ENCODE data around the gene IFFO2. TPM values are rescaled to one million over a fixed set of nuclear protein-coding genes. Genes with fewer than 3 reads are reported as not detected.
A peak's percentile ranks its signal among the peaks of the same experiment; 100 is the strongest.

The IFFO2 gene
- total RNA-seq, 1 donor from 2014 or later, result 3.7 TPM

DNA sequence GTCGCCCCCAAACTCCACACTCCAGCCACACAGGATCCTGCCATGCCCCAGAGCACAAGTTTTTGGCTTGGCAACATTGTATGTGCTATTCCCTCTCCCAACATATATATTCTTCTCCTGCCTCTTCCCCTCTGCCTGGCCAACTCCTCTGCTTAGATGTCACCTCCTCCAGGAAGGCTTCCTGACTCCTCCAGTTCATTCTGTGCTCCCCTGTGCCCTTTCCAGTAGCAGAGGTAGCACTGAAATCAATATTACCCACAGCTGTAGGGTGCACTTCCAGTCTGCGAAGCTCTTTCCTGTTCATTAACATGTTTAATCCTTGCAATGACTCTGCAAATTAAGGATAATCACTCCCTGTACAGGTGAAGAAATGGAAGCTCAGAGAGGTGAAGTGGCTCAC is 75.3 kb downstream of the IFFO2 start:
- Histone ChIP-seq H3K36me3 (ENCODE audit: control insufficient read depth in 3 of 3, insufficient read depth in 3 of 3, low read length in 3 of 3) (peaks cover 17 to 42% (median 36%) of the 10 kb centered on the region in 3 donors), H3K9me3 (ENCODE audit: control insufficient read depth in 3 of 3, low read length in 3 of 3) (no peaks in the 10 kb centered on the region), H3K4me3 (ENCODE audit: low read length in 3 of 3) (no peak overlapping the region), H3K9ac (ENCODE audit: low read depth in 1 of 3, low read length in 3 of 3) (no peak overlapping the region), H3K27ac (ENCODE audit: low read depth, low read length) (no peak overlapping the region), H3K27me3 (ENCODE audit: control insufficient read depth in 3 of 3, insufficient read depth in 3 of 3, low read length in 3 of 3) (no peaks in the 10 kb centered on the region), H3K4me1 (ENCODE audit: control insufficient read depth in 3 of 3, insufficient read depth in 3 of 3, low read length in 3 of 3) (peaks cover 29 to 39% (median 37%) of the 10 kb centered on the region in 3 donors)

DNA sequence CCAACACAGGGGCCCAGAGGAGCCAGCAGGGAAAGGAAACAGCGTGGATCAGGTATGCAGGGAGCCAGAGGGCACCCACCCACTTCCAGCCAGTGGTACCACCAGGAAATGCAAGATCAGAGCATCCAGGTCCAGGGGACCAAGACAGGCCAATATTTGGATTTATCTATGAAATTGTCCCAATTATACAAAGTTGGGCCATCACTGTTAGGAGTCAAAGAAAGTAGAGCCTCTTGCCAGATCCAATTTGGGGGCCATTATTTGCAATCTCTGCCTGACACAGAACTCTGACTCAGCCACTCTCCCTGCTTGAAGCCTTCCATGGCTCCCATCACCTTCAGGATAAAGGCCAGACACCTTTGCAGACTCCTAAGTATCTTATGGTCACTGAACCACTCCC is 75.9 kb downstream of the IFFO2 start:
- Histone ChIP-seq H3K4me3 (ENCODE audit: low read length in 3 of 3) (no peak overlapping the region), H3K9ac (ENCODE audit: low read depth in 1 of 3, low read length in 3 of 3) (no peak overlapping the region), H3K9me3 (ENCODE audit: control insufficient read depth in 3 of 3, low read length in 3 of 3) (no peaks in the 10 kb centered on the region), H3K36me3 (ENCODE audit: control insufficient read depth in 3 of 3, insufficient read depth in 3 of 3, low read length in 3 of 3) (peaks cover 22 to 45% (median 41%) of the 10 kb centered on the region in 3 donors), H3K4me1 (ENCODE audit: control insufficient read depth in 3 of 3, insufficient read depth in 3 of 3, low read length in 3 of 3) (peaks cover 24 to 33% (median 31%) of the 10 kb centered on the region in 3 donors), H3K27ac (ENCODE audit: low read depth, low read length) (no peak overlapping the region), H3K27me3 (ENCODE audit: control insufficient read depth in 3 of 3, insufficient read depth in 3 of 3, low read length in 3 of 3) (no peaks in the 10 kb centered on the region)

DNA sequence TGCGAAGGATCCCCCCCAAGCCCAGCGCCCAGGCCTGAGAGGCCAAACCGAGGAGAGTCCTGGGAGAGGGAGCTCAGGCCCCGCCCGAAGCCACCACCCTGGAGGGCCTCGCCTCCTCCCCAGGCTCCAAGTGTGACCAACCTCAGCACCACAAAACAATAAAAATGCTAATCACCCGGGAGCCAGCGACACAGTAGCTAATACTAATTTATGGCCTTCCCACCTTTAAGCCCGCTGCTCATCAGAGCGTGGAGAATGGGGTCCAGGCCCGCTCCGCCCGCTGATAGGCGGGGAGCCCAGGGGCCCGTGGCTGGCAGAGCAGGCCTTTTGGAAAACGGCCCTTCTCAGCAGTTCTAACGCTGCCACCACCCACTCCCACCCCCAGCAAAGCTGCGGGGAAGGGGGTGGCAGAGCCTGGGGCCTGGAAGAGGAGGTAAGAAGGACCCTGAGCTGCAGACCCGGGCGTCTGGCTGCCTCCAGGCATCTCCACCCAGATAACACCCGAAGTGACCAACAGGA is 76.6 kb downstream of the IFFO2 start:
- Histone ChIP-seq H3K36me3 (ENCODE audit: control insufficient read depth in 3 of 3, insufficient read depth in 3 of 3, low read length in 3 of 3) (peaks cover 22 to 42% (median 41%) of the 10 kb centered on the region in 3 donors), H3K27me3 (ENCODE audit: control insufficient read depth in 3 of 3, insufficient read depth in 3 of 3, low read length in 3 of 3) (no peaks in the 10 kb centered on the region), H3K4me1 (ENCODE audit: control insufficient read depth in 3 of 3, insufficient read depth in 3 of 3, low read length in 3 of 3) (peaks cover 21 to 30% (median 25%) of the 10 kb centered on the region in 3 donors), H3K9me3 (ENCODE audit: control insufficient read depth in 3 of 3, low read length in 3 of 3) (no peaks in the 10 kb centered on the region), H3K4me3 (ENCODE audit: low read length in 3 of 3) (no peak overlapping the region), H3K9ac (ENCODE audit: low read depth in 1 of 3, low read length in 3 of 3) (no peak overlapping the region), H3K27ac (ENCODE audit: low read depth, low read length) (no peak overlapping the region)

DNA sequence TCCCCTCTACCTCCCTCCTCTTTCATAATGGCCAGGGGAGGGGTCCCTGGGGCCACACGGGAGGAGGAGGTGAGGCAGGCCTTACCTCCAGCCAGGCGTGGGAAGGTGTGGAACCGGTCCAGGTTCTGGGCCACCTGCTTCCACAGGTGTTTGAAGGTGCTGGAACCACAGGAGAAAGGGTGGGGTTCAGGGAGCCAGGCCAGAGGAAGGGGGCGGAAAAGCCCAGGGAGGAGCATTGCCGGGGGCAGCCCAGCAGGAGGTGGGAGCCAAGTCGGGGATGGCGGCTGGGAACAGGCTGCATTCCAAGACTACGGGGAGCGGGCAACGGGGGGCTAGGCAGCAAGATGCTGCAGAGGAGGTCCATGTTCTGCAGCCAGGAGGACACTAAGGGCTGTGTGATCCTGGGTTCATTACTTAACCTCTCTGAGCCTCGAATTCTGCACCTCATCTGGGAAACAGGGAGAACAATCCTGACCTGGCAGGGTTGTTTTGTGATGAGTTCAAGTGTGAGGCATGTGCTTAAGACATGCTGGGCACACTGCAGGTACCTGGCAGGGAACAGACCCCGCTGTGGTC is 77.2 kb downstream of the IFFO2 start:
- Histone ChIP-seq H3K36me3 (ENCODE audit: control insufficient read depth in 3 of 3, insufficient read depth in 3 of 3, low read length in 3 of 3) (peaks cover 22 to 45% (median 45%) of the 10 kb centered on the region in 3 donors), H3K27ac (ENCODE audit: low read depth, low read length) (no peak overlapping the region), H3K4me1 (ENCODE audit: control insufficient read depth in 3 of 3, insufficient read depth in 3 of 3, low read length in 3 of 3) (peaks cover 15 to 29% (median 19%) of the 10 kb centered on the region in 3 donors), H3K9ac (ENCODE audit: low read depth in 1 of 3, low read length in 3 of 3) (no peak overlapping the region), H3K9me3 (ENCODE audit: control insufficient read depth in 3 of 3, low read length in 3 of 3) (no peaks in the 10 kb centered on the region), H3K4me3 (ENCODE audit: low read length in 3 of 3) (no peak overlapping the region), H3K27me3 (ENCODE audit: control insufficient read depth in 3 of 3, insufficient read depth in 3 of 3, low read length in 3 of 3) (no peaks in the 10 kb centered on the region)

DNA sequence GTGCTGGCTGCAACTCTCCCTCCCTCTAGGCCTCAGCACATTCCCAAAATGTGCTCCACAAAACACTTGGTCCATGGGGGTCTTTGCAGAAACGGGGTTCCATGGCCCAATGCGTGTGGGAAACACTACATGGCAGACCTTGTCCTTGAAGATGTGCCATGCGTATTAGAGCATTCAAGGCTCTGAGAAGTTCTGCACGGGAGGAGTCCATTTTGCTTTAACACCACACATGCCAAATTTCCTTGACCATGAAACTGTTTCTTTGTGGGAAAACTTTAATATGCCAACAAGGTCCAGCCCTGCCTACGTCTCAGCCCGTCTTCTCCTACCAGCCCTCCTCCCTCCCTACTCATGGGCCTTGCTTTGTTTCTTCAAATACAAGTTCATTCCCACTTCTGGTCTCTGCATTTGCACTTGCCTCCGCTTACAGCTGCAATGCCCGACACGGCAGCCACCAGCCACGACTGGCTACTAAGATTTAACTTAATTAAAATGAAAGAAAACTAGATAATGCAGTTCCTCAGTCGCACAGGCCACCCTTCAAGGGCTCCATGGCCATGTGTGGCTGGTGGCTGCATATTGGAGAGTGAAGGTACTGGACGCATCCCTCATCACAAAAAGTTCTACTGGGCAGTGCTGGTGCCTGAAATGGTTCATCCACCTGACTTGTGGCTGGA is 77.8 kb downstream of the IFFO2 start:
- Histone ChIP-seq H3K9ac (ENCODE audit: low read depth in 1 of 3, low read length in 3 of 3) (no peak overlapping the region), H3K4me1 (ENCODE audit: control insufficient read depth in 3 of 3, insufficient read depth in 3 of 3, low read length in 3 of 3) (peaks cover 12 to 23% (median 14%) of the 10 kb centered on the region in 3 donors), H3K27ac (ENCODE audit: low read depth, low read length) (no peak overlapping the region), H3K27me3 (ENCODE audit: control insufficient read depth in 3 of 3, insufficient read depth in 3 of 3, low read length in 3 of 3) (no peaks in the 10 kb centered on the region), H3K36me3 (ENCODE audit: control insufficient read depth in 3 of 3, insufficient read depth in 3 of 3, low read length in 3 of 3) (peaks cover 25 to 49% (median 48%) of the 10 kb centered on the region in 3 donors), H3K9me3 (ENCODE audit: control insufficient read depth in 3 of 3, low read length in 3 of 3) (no peaks in the 10 kb centered on the region), H3K4me3 (ENCODE audit: low read length in 3 of 3) (no peak overlapping the region)

DNA sequence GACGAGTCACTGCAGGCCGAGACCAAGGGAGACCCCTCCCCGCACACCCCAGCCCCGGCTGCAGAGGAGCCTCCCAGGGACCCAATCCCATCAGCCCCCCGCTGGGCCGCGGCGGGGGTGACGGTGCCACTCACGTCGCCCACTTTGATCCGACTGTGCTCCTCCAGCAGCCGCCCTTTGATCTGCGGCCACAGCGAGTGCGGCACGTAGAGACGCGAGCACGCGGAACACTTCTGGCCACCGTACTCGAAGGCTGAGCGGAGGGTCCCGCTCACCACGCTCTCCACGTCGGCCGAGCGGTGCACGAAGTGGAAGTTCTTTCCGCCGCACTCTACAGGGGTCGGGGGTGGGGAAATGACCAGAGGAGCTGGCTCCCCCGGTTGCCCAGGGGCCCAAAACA is 79.2 kb downstream of the IFFO2 start:
- Histone ChIP-seq H3K4me1 (ENCODE audit: control insufficient read depth in 3 of 3, insufficient read depth in 3 of 3, low read length in 3 of 3) (peaks cover 3 to 12% (median 4%) of the 10 kb centered on the region in 3 donors), H3K27ac (ENCODE audit: low read depth, low read length) (no peak overlapping the region), H3K4me3 (ENCODE audit: low read length in 3 of 3) (no peak overlapping the region), H3K9me3 (ENCODE audit: control insufficient read depth in 3 of 3, low read length in 3 of 3) (no peaks in the 10 kb centered on the region), H3K27me3 (ENCODE audit: control insufficient read depth in 3 of 3, insufficient read depth in 3 of 3, low read length in 3 of 3) (no peaks in the 10 kb centered on the region), H3K9ac (ENCODE audit: low read depth in 1 of 3, low read length in 3 of 3) (no peak overlapping the region), H3K36me3 (ENCODE audit: control insufficient read depth in 3 of 3, insufficient read depth in 3 of 3, low read length in 3 of 3) (peaks cover 36 to 51% (median 46%) of the 10 kb centered on the region in 3 donors)

DNA sequence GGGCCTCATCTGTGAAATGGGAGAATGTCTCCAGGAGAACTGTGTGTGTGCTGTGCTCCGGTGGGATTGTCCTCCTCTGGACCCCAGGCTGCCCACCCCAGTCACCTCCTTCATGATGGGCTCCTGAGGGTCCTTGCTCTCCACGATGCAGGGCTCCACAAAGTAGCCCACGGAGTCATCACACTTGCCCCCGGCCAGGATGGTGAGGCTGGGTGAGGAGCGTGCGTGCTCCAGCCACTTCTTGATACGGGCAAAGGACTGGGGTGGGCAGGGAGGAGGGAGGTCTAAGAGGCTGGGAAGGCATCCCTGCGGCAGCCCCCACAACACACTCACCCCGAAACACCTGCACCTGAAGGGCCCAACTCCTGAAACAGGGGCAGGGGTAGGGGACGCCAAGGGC is 80.3 kb downstream of the IFFO2 start:
- Histone ChIP-seq H3K4me1 (ENCODE audit: control insufficient read depth in 3 of 3, insufficient read depth in 3 of 3, low read length in 3 of 3) (peaks cover 0 to 7% (median 3%) of the 10 kb centered on the region in 3 donors), H3K27ac (ENCODE audit: low read depth, low read length) (no peak overlapping the region), H3K27me3 (ENCODE audit: control insufficient read depth in 3 of 3, insufficient read depth in 3 of 3, low read length in 3 of 3) (no peaks in the 10 kb centered on the region), H3K9me3 (ENCODE audit: control insufficient read depth in 3 of 3, low read length in 3 of 3) (no peaks in the 10 kb centered on the region), H3K4me3 (ENCODE audit: low read length in 3 of 3) (no peak overlapping the region), H3K9ac (ENCODE audit: low read depth in 1 of 3, low read length in 3 of 3) (no peak overlapping the region), H3K36me3 (ENCODE audit: control insufficient read depth in 3 of 3, insufficient read depth in 3 of 3, low read length in 3 of 3) (peaks cover 32 to 53% (median 49%) of the 10 kb centered on the region in 3 donors)

DNA sequence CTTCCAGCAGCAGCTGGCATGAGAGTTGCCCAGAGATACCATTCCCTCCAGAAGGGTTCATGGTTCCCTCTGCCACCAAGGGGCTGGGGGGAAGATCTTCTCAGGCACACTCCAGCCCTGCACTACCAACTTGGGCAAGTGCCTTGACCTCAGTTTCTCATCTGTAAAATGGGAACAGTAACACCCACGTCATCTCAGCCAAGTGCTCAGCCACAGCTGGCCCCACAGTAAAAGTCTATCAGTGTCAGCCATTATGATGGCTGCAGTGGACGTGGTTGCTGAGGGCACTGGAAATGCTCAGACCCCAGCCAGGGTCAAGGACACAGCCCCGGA is 80.7 kb downstream of the IFFO2 start:
- Histone ChIP-seq H3K36me3 (ENCODE audit: control insufficient read depth in 3 of 3, insufficient read depth in 3 of 3, low read length in 3 of 3) (peaks cover 28 to 49% (median 45%) of the 10 kb centered on the region in 3 donors), H3K9ac (ENCODE audit: low read depth in 1 of 3, low read length in 3 of 3) (no peak overlapping the region), H3K4me3 (ENCODE audit: low read length in 3 of 3) (no peak overlapping the region), H3K4me1 (ENCODE audit: control insufficient read depth in 3 of 3, insufficient read depth in 3 of 3, low read length in 3 of 3) (peaks cover 0 to 7% (median 3%) of the 10 kb centered on the region in 3 donors), H3K9me3 (ENCODE audit: control insufficient read depth in 3 of 3, low read length in 3 of 3) (no peaks in the 10 kb centered on the region), H3K27me3 (ENCODE audit: control insufficient read depth in 3 of 3, insufficient read depth in 3 of 3, low read length in 3 of 3) (no peaks in the 10 kb centered on the region), H3K27ac (ENCODE audit: low read depth, low read length) (no peak overlapping the region)

DNA sequence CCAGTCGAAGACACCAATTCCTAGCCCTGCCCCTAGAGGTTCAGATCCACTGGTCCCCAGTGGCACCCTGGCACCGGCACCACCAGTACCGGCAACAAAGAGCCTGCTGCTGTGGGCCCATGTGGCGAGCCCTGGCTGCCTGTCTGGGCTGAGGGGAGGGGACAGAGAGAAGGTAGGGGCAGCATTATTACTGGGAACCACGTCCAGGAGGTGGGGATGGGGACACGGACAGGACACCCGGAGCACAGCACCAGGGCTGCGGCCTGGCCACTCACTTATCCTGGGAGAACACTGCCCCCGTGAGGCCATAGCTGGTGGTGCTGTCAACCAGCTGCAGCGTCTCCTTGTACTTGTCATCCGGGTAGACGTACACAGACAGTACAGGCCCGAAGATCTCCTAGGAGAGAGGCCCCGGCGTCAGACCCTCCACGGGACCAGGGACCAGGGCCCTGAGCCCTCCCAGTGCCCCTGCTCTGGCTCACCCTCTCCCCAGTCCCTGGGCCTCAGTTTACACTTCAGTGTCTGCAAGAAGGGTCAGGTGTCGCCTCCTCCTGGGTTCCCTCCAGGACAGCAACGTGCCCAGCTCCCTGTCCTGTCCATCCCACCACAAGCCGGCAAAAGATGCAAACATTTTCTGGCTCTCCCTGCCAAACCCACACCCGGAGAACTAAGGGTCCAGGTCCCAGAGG is 81.2 kb downstream of the IFFO2 start:
- Histone ChIP-seq H3K4me3 (ENCODE audit: low read length in 3 of 3) (no peak overlapping the region), H3K9me3 (ENCODE audit: control insufficient read depth in 3 of 3, low read length in 3 of 3) (no peaks in the 10 kb centered on the region), H3K27me3 (ENCODE audit: control insufficient read depth in 3 of 3, insufficient read depth in 3 of 3, low read length in 3 of 3) (no peaks in the 10 kb centered on the region), H3K27ac (ENCODE audit: low read depth, low read length) (no peak overlapping the region), H3K4me1 (ENCODE audit: control insufficient read depth in 3 of 3, insufficient read depth in 3 of 3, low read length in 3 of 3) (peaks cover 0 to 7% (median 3%) of the 10 kb centered on the region in 3 donors), H3K36me3 (ENCODE audit: control insufficient read depth in 3 of 3, insufficient read depth in 3 of 3, low read length in 3 of 3) (peaks cover 28 to 48% (median 40%) of the 10 kb centered on the region in 3 donors), H3K9ac (ENCODE audit: low read depth in 1 of 3, low read length in 3 of 3) (peak overlapping the region in 1 of 3 donors; percentile 54)

DNA sequence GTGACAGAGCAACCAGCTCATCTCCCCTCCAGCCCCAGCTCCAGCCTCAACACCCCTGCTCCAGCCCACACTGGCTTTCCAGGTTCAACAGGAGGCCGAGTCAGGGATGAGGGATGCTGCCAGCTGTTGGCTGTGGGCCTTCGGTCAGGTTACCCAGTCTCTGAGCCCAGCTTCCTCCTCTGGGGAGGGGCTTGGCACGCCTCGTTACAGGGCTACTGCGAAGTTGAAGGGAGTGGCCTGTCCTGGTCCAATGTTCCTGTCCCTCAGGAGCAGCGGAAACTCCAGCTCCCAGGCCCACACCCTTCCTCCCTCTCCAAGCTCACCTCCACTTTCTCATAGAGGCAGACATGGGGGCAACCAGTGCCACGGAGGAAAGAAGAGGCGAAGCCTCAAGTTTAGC is 81.9 kb downstream of the IFFO2 start:
- no peaks in the 10 kb centered on the region for H3K9me3 ChIP-seq (ENCODE audit: control insufficient read depth in 3 of 3, low read length in 3 of 3)
- peaks cover 28 to 48% (median 40%) of the 10 kb centered on the region in 3 donors for H3K36me3 ChIP-seq (ENCODE audit: control insufficient read depth in 3 of 3, insufficient read depth in 3 of 3, low read length in 3 of 3)
- H3K4me3 ChIP-seq (ENCODE audit: low read length in 3 of 3), result no peak overlapping the region
- peaks cover 0 to 7% (median 3%) of the 10 kb centered on the region in 3 donors for H3K4me1 ChIP-seq (ENCODE audit: control insufficient read depth in 3 of 3, insufficient read depth in 3 of 3, low read length in 3 of 3)
- no peaks in the 10 kb centered on the region for H3K27me3 ChIP-seq (ENCODE audit: control insufficient read depth in 3 of 3, insufficient read depth in 3 of 3, low read length in 3 of 3)
- no peak overlapping the region for H3K27ac ChIP-seq (ENCODE audit: low read depth, low read length)
- peak overlapping the region in 1 of 3 donors; percentile 54 for H3K9ac ChIP-seq (ENCODE audit: low read depth in 1 of 3, low read length in 3 of 3)

All from skeletal muscle tissue (tissue), 4 donors.